Measurements from ENCODE around the gene PKDCC. TPM values are rescaled to one million over a fixed set of nuclear protein-coding genes. Genes with fewer than 3 reads are reported as not detected.
"Not testable (repeated sequence)": the region's sequence is repeated elsewhere in the genome, so short reads cannot be mapped to it uniquely, and the experiment has no call there.

Gene PKDCC
- total RNA-seq, 2 experiments from 2014 or later: 0.13 TPM; not detected in 1

- ChIA-PET POLR2A (no interaction called here), CTCF (interaction anchor here (0.7 kb wide), 1 partner anchor 251 kb away, joined by 3 read pairs; no protein-coding TSS in a partner anchor)
Observed at GRCh38 chr2:42029639-42030199, 18.1 kb upstream of the PKDCC start.

GRCh38 chr2:42030200-42030759, 17.5 kb upstream of the PKDCC start:
- POLR2A ChIA-PET: no interaction called here
- CTCF ChIA-PET: no interaction called here

GRCh38 chr2:42030829-42031228, 17.0 kb upstream of the PKDCC start:
- ChIA-PET CTCF (no interaction called here), POLR2A (no interaction called here)

GRCh38 chr2:42031281-42032223, 16.3 kb upstream of the PKDCC start:
- ChIA-PET CTCF (no interaction called here), POLR2A (no interaction called here)

GRCh38 chr2:42032224-42032620, 15.6 kb upstream of the PKDCC start:
- CTCF ChIA-PET: no interaction called here
- POLR2A ChIA-PET: no interaction called here

GRCh38 chr2:42032745-42033144, 15.1 kb upstream of the PKDCC start:
- ChIA-PET CTCF (no interaction called here), POLR2A (no interaction called here)

- CTCF ChIA-PET: not testable (repeated sequence)
Observed at GRCh38 chr2:42034096-42034495, 13.7 kb upstream of the PKDCC start.

GRCh38 chr2:42035241-42035640, 12.6 kb upstream of the PKDCC start:
- POLR2A ChIA-PET: no interaction called here
- CTCF ChIA-PET: no interaction called here

More at GRCh38 chr2:42034096-42034495, 13.7 kb upstream of the PKDCC start:
- POLR2A ChIA-PET: not testable (repeated sequence)

GRCh38 chr2:42036413-42036812, 11.4 kb upstream of the PKDCC start:
- POLR2A ChIA-PET: no interaction called here
- CTCF ChIA-PET: no interaction called here

GRCh38 chr2:42036940-42037339, 10.9 kb upstream of the PKDCC start:
- CTCF ChIA-PET: no interaction called here
- POLR2A ChIA-PET: no interaction called here

GRCh38 chr2:42040643-42041278, 7.1 kb upstream of the PKDCC start:
- CTCF ChIA-PET: no interaction called here

GRCh38 chr2:42041377-42042127, 6.3 kb upstream of the PKDCC start:
- CTCF ChIA-PET: no interaction called here
- POLR2A ChIA-PET: no interaction called here

More at GRCh38 chr2:42040643-42041278, 7.1 kb upstream of the PKDCC start:
- POLR2A ChIA-PET: no interaction called here

- ChIA-PET CTCF (interaction anchor here (0.6 to 1.3 kb wide), 2 partner anchors 44 to 71 kb away, joined by 3 to 4 read pairs; no protein-coding TSS in a partner anchor), POLR2A (no interaction called here)
Observed at GRCh38 chr2:42042631-42043355, 5.0 kb upstream of the PKDCC start.

- ChIA-PET CTCF (no interaction called here), POLR2A (no interaction called here)
Observed at GRCh38 chr2:42043789-42044394, 3.9 kb upstream of the PKDCC start.

- CTCF ChIA-PET: no interaction called here
- POLR2A ChIA-PET: no interaction called here
Observed at GRCh38 chr2:42044939-42045338, 2.9 kb upstream of the PKDCC start.

GRCh38 chr2:42045352-42045751, 2.5 kb upstream of the PKDCC start:
- ChIA-PET CTCF (no interaction called here), POLR2A (no interaction called here)

GRCh38 chr2:42045848-42046748, 1.7 kb upstream of the PKDCC start:
- POLR2A ChIA-PET: no interaction called here

More at GRCh38 chr2:42045848-42046748, 1.7 kb upstream of the PKDCC start:
- CTCF ChIA-PET: interaction anchor here (1.0 kb wide), 1 partner anchor 69 kb away, joined by 3 read pairs; no protein-coding TSS in a partner anchor
